Transverse colon (tissue), 4 donors: Measurements from ENCODE around the gene VPS35.

Experiments
- EP300 ChIP-seq: sonication (generic); formaldehyde crosslinking; IDR thresholded peaks from one replicate; pipeline ENCODE4 v1.6.1; 2017; ENCODE audit warnings: antibody characterized with exemption, low read depth
- POLR2A ChIP-seq: fragments of 450-650 bp; IDR thresholded peaks from one replicate; pipeline ENCODE4 v1.6.1; 2016; ENCODE audit warnings: antibody characterized with exemption, mild to moderate bottlenecking, moderate library complexity
- POLR2AphosphoS5 ChIP-seq, 3 donors: sonication (generic); formaldehyde crosslinking; IDR thresholded peaks; one replicate each; pipeline ENCODE4 v1.6.1; 2016; ENCODE audit warnings: antibody characterized with exemption in 3 of 3
- TF ChIP-seq, protein P1 (sequence below), 5 experiments: fragments of 200-600 bp in 3 of 5; fragments of 450-650 bp in 2 of 5; sonication (generic) in 3 of 5; IDR thresholded peaks; 1 replicate in 2 of 5; 2 replicates in 3 of 5; pipeline ENCODE4 v1.5.1; 2016 to 2017; ENCODE audit warnings: antibody characterized with exemption in 5 of 5, inconsistent platforms in 3 of 5, mild to moderate bottlenecking in 2 of 5, moderate library complexity in 1 of 5

DNA sequence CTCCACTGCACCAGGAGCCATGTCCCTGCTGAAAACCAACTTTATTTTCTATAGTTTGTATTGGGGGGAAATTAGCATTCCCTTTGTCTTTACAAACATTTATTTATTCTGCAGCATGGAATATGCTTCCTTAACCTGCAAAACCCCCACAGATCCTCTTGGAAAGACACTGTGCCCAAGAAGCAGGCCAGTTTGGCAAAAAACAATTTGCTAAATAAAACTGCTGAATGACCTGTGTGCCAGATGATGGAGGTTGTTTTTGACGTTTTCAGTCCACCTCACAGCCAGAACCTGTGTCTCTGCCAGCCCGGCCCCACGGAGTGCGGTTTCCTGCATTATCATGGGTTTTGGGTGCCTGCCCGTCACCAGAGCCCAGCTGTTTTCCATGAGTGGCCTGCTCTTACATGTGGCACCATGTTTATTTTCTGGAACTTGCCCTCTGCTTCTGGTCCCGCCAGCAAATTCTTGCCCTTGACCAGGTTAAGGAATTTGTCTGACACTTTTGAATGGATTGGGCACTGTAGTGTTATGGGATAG is 26.9 kb upstream of the VPS35 start:
- TF ChIP-seq POLR2AphosphoS5 (IDR thresholded peaks at IDR 0.05) (no peak), POLR2A (no peak), EP300 (no peak)
- TF ChIP-seq, protein P1, sequence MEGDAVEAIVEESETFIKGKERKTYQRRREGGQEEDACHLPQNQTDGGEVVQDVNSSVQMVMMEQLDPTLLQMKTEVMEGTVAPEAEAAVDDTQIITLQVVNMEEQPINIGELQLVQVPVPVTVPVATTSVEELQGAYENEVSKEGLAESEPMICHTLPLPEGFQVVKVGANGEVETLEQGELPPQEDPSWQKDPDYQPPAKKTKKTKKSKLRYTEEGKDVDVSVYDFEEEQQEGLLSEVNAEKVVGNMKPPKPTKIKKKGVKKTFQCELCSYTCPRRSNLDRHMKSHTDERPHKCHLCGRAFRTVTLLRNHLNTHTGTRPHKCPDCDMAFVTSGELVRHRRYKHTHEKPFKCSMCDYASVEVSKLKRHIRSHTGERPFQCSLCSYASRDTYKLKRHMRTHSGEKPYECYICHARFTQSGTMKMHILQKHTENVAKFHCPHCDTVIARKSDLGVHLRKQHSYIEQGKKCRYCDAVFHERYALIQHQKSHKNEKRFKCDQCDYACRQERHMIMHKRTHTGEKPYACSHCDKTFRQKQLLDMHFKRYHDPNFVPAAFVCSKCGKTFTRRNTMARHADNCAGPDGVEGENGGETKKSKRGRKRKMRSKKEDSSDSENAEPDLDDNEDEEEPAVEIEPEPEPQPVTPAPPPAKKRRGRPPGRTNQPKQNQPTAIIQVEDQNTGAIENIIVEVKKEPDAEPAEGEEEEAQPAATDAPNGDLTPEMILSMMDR (IDR thresholded peaks at IDR 0.05): no peak
